GM12874 (cell line): ENCODE measurements around the gene RHEBL1.

Experiments
- CTCF ChIP-seq: IDR thresholded peaks from 2 replicates; pipeline ENCODE4 v1.5.1; 2011; ENCODE audit warnings: low read depth, mild to moderate bottlenecking, control low read depth, low read length, moderate library complexity; ENCODE audit not compliant: insufficient read depth

The RHEBL1 gene

GRCh38 chr12:49055978-49056754 lies 13.6 kb downstream of the RHEBL1 start:
- TF ChIP-seq CTCF = no peak

GRCh38 chr12:49055092-49055491 lies 14.7 kb downstream of the RHEBL1 start:
- TF ChIP-seq CTCF = no peak

DNA sequence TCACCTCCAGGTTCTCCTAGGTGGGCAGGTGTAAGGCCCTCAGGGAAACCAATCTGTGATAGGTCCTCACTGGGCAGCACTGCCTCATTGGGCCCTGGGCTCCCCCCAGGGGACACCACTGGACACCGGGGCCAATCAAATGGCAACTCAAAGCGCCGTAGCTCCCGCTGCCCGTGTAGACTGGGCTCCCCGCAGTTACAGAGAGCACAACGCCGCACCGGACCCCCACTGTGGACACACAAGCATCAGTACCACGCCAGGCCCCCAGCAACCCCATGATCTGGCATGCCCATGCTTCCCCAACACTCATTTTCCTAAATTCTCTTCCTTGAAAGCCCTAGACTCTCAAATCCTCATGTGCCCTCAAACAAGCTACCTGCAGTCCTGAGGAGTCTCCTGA lies 15.3 kb downstream of the RHEBL1 start:
- TF ChIP-seq CTCF = no peak

GRCh38 chr12:49054096-49054495 lies 15.7 kb downstream of the RHEBL1 start:
- no peak for TF ChIP-seq CTCF

DNA sequence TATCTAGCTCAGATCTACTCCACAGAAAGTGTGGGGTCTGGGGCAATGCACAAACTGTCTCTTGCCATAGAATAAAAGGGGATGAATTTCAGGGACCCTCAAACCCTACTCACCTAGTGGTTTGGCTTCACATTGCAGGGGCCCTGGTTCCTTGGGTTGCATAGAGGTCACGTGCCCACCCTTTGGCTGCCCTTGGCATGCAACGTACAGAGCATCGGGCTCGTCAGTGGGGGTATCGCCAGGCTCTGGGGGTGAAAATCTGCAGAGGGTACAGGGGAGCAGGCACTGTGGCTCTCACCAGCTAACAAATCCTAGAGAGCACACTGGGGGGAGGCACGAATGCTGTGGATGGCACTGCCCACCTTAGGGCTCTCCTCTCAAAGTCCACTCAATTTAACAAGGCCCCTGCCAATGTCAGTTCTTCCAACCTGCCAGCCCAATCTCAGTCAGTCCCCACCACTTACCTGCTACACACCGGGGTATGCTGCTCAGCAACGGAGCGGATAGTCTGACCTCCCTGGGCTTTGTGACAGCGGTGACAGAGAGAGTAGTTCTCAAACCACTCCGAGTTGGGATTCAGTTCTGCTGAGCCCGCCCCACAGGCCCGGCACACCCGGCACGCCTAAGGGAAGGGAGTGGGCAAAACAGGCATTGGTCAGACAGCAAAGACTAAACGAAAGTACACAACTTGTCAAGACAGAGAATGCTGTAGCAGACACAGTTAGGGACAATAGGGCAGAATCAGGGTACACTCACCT lies 17.1 kb downstream of the RHEBL1 start:
- TF ChIP-seq CTCF = no peak

DNA sequence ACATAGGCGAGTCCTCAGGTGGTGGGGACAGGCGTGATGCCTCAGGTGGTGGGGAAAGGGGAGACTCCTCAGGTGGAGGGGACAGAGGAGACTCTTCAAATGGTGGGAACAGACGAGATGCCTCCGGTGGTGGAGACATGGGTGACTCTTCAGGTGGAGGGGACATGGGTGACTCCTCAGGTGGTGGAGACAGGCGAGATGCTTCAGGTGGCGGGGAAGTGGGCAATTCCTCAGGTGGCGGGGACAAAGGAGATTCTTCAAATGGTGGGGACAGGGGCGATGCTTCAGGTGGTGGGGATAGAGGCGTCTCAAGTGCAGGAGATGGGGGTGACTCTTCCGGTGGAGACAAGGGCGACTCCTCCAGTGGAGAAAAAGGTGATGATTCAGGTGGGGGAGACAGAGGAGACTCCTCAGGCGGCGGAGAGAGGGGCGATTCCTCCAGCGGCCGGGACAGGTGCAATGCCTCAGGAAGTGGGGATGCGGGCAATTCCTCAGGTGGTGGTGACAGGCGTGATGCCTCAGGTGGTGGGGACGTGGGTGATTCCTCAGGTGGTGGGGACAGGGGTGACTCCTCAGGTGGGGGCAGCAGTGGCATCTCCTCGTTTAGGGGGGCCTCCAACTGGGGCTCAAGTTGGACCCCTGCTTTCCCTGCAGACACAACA lies 17.9 kb downstream of the RHEBL1 start:
- no peak for TF ChIP-seq CTCF

GRCh38 chr12:49051373-49051764 lies 18.4 kb downstream of the RHEBL1 start:
- TF ChIP-seq CTCF = no peak
